ENCODE measurements around the gene GET3. TPM values are rescaled to one million over a fixed set of nuclear protein-coding genes. Genes with fewer than 3 reads are reported as not detected.

GET3 gene
- total and polyA plus RNA-seq, 2 of the 4 experiments (the other 2 are of a cell fraction), result 129 to 152 TPM

DNA sequence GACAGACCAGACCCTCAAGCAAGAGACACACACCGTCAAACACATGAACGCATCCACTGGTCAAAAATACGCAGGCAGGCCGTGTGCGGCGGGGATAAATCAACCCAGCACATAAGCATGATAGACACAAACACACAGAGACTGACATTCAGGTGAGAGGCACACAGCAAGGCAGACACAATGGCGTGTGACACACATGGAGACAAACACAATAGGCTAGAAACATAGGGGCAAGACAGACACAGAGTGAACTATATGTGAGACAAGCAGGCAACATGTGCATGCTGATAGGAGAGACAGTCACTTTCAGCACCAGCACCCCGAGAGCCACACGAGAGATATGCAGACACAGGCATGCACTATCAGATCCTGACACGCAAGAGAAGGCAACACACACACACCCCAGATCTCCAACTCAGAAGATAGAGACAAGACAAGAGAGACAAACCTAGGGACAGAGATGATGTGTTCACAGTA is 47.1 kb downstream of the GET3 start:
- ChIA-PET POLR2A (ENCODE audit: unreplicated experiment) (no interaction called here), CTCF (no interaction called here)
- Histone ChIP-seq H2AFZ (replicated peaks; ENCODE audit: low read length, poor library complexity) (peak overlapping the region; percentile 64), H3K18ac (ENCODE audit: low read depth, low read length) (peak overlapping the region; percentile 7; the same call in 1 of the 2 replicates), H3K23ac (ENCODE audit: low read depth, low read length) (peak overlapping the region; percentile 82), H4K5ac (ENCODE audit: low read depth, low read length) (peak overlapping the region; percentile 77), H3K4ac (ENCODE audit: low read depth, low read length) (peak overlapping the region; percentile 80), H4K8ac (ENCODE audit: low read depth in 2 of 2, low read length in 2 of 2) (peak overlapping the region in 1 of 2 experiments; percentile 79; a peak in 3 of 4 replicates), H3K9me1 (ENCODE audit: insufficient read depth, low read length) (peaks cover 30% of the 10 kb centered on the region), H3K9ac (ENCODE audit: low read depth, low read length) (no peak overlapping the region), H2BK5ac (ENCODE audit: low read depth, low read length, poor library complexity, severe bottlenecking) (peak overlapping the region; percentile 95), H3K9me3 (ENCODE audit: control insufficient read depth, insufficient read depth, low read length) (no peaks in the 10 kb centered on the region), H3K79me1 (ENCODE audit: low read depth in 1 of 2, low read length in 2 of 2) (peaks cover 0 to 38% of the 10 kb centered on the region in 2 experiments; a peak in 2 of 4 replicates), H3K36me3 (ENCODE audit: control insufficient read depth, insufficient read depth, low read length) (no peaks in the 10 kb centered on the region), H4K91ac (ENCODE audit: insufficient read depth, low read depth, low read length) (peak overlapping the region; percentile 40), H3K4me1 (ENCODE audit: control insufficient read depth, insufficient read depth, low read length) (peaks cover 49% of the 10 kb centered on the region), H2AK5ac (ENCODE audit: low read depth, low read length) (peak overlapping the region; percentile 97), H3K56ac (ENCODE audit: extremely low read depth, insufficient read depth, low read length) (peak overlapping the region; percentile 56), H3K4me3 (ENCODE audit: insufficient read depth, low read depth, low read length) (no peak overlapping the region), H2BK20ac (ENCODE audit: low read depth, low read length) (peak overlapping the region; percentile 62), H3K27ac (ENCODE audit: insufficient read depth, low read length) (peak overlapping the region; percentile 85), H2AK9ac (replicated peaks; ENCODE audit: low read depth, low read length, poor library complexity) (peak overlapping the region; percentile 97), H2BK15ac (ENCODE audit: low read depth, low read length) (peak overlapping the region; percentile 22; the same call in 2 of the 3 replicates), H2BK120ac (ENCODE audit: low read depth, low read length) (peak overlapping the region; percentile 88), H3K27me3 (ENCODE audit: control insufficient read depth, insufficient read depth, low read length) (no peaks in the 10 kb centered on the region), H4K20me1 (ENCODE audit: insufficient read depth, low read length) (peaks cover 3% of the 10 kb centered on the region; the same call in 1 of the 2 replicates), H3K14ac (replicated peaks; ENCODE audit: low read depth, low read length) (peak overlapping the region; percentile 40), H3K4me2 (ENCODE audit: low read depth, low read length) (no peak overlapping the region)
- BruUV-seq (replicated peaks), result no TSS peak
- TF ChIP-seq BHLHE40 (IDR thresholded peaks at IDR 0.05; ENCODE audit: low read depth, low read length) (no peak), RCOR1 (IDR thresholded peaks at IDR 0.05; ENCODE audit: insufficient replicate concordance, low read length) (no peak), CHD1 (IDR thresholded peaks at IDR 0.05; ENCODE audit: low read depth, low read length) (no peak), NFE2L2 (IDR thresholded peaks at IDR 0.05; ENCODE audit: low read depth, low read length) (no peak), FOS (IDR thresholded peaks at IDR 0.05; ENCODE audit: low read depth, low read length) (no peak)
- TF ChIP-seq, protein P1, sequence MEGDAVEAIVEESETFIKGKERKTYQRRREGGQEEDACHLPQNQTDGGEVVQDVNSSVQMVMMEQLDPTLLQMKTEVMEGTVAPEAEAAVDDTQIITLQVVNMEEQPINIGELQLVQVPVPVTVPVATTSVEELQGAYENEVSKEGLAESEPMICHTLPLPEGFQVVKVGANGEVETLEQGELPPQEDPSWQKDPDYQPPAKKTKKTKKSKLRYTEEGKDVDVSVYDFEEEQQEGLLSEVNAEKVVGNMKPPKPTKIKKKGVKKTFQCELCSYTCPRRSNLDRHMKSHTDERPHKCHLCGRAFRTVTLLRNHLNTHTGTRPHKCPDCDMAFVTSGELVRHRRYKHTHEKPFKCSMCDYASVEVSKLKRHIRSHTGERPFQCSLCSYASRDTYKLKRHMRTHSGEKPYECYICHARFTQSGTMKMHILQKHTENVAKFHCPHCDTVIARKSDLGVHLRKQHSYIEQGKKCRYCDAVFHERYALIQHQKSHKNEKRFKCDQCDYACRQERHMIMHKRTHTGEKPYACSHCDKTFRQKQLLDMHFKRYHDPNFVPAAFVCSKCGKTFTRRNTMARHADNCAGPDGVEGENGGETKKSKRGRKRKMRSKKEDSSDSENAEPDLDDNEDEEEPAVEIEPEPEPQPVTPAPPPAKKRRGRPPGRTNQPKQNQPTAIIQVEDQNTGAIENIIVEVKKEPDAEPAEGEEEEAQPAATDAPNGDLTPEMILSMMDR (conservative IDR thresholded peaks at IDR 0.05; ENCODE audit: low read depth, low read length), result no peak
- TF ChIP-seq, protein P2, sequence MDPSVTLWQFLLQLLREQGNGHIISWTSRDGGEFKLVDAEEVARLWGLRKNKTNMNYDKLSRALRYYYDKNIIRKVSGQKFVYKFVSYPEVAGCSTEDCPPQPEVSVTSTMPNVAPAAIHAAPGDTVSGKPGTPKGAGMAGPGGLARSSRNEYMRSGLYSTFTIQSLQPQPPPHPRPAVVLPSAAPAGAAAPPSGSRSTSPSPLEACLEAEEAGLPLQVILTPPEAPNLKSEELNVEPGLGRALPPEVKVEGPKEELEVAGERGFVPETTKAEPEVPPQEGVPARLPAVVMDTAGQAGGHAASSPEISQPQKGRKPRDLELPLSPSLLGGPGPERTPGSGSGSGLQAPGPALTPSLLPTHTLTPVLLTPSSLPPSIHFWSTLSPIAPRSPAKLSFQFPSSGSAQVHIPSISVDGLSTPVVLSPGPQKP (IDR thresholded peaks at IDR 0.05; ENCODE audit: borderline replicate concordance, low read depth, low read length), result no peak
- intact Hi-C loops (cut with micrococcal nuclease) (no loop called here), dilution Hi-C loops (cut with HindIII; ENCODE audit: low sequenced_read_pairs, unreplicated experiment) (no loop called here), in situ Hi-C loops (cut with MboI; ENCODE audit: low sequenced_read_pairs) (loop anchor here (25.0 kb wide), 1 partner anchor 1053 kb away; no protein-coding TSS in a partner anchor)
- DNase-seq (peak; percentile 46), ATAC-seq (ENCODE audit: low read depth) (no peak)
- WGBS, 2 experiments (ENCODE audit: extremely low coverage in 2 of 2, insufficient read length in 1 of 2), result 87% methylated on average over 3 of the region's 10 CpGs; no CpG with 5 or more reads in 1 of the 2 experiments
